Measurements from ENCODE around the gene C1orf21. TPM values are rescaled to one million over a fixed set of nuclear protein-coding genes. Genes with fewer than 3 reads are reported as not detected.

C1orf21 gene
- total and polyA plus RNA-seq, 12 donors = 23.2 to 177 (median 87.9) TPM

DNA sequence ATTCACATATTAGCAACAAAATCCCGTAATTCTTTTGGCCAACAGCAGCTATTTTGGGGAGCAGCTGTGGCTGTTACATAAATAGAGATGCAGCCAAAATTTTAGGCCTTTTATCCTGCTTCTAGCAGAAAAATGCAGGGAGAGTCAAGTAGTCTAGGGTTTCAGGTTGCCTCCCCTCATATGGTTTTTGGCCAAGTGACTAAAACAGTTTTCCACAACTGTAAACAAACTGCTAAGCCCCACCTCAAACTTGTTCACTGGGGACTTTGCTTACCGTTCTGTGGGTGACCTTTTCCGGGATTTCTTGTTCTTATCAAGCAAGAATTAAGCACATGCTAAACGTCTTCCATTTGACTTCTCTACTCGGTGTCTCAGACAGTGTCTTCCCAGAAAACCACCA lies 234.4 kb downstream of the C1orf21 start:
- DNase-seq = no peak
- 67 to 80% (median 76%) methylated on average over 5 of the region's 5 CpGs for WGBS, 4 donors
- H3K4me1 ChIP-seq (replicated peaks in 1 of 2) = peaks cover 17 to 56% of the 10 kb centered on the region in 2 donors
- H3K4me3 ChIP-seq = no peak overlapping the region
- H3K27me3 ChIP-seq = no peaks in the 10 kb centered on the region
- no peaks in the 10 kb centered on the region for H3K36me3 ChIP-seq (replicated peaks in 1 of 2)
- H3K27ac ChIP-seq = peak overlapping the region in 3 of 5 donors; percentile 76 to 83 (median 83)
- intact Hi-C loops (cut with DNase I) = no loop called here
- no peaks in the 10 kb centered on the region for H3K9me3 ChIP-seq (replicated peaks in 1 of 3)
- TF ChIP-seq CTCF (IDR thresholded peaks at IDR 0.05) = no peak
- TF ChIP-seq POLR2A (IDR thresholded peaks at IDR 0.05) = no peak

GRCh38 chr1:184622136-184622823 lies 235.5 kb downstream of the C1orf21 start:
- peak overlapping the region in 4 of 5 donors; percentile 63 to 83 (median 80) for H3K27ac ChIP-seq
- intact Hi-C loops (cut with DNase I) = no loop called here
- no peaks in the 10 kb centered on the region for H3K27me3 ChIP-seq
- H3K4me3 ChIP-seq = no peak overlapping the region
- no peaks in the 10 kb centered on the region for H3K36me3 ChIP-seq (replicated peaks in 1 of 2)
- H3K9me3 ChIP-seq (replicated peaks in 1 of 3) = no peaks in the 10 kb centered on the region
- peak; percentile 72 to 93 (median 85) for DNase-seq
- 25 to 32% (median 29%) methylated on average over 8 to 9 of the region's 9 CpGs for WGBS, 4 donors
- TF ChIP-seq CTCF (IDR thresholded peaks at IDR 0.05) (no peak), POLR2A (IDR thresholded peaks at IDR 0.05) (peak in 1 of 2 donors; percentile 44)
- peaks cover 28 to 66% of the 10 kb centered on the region in 2 donors for H3K4me1 ChIP-seq (replicated peaks in 1 of 2)

DNA sequence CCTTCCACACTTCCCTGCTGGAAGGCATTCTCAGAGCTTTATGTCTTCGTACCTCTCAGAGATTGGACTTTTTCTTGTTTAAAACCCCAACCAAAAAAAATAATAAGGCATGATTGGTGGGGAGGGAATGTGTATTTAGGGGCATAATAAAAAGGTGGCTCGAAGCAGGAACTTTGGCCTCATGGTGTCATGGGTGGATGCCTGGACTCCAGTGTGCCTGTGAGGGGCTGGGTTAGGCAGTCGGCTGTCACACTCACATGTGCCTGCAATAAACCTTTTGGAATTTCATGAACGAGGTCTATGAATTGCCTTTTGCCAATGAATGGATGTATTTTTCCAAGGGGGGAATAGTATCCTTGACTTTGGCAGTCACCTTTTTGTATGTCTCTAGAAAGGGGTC lies 236.6 kb downstream of the C1orf21 start:
- H3K9me3 ChIP-seq (replicated peaks in 1 of 3) = no peaks in the 10 kb centered on the region
- peak overlapping the region in 3 of 5 donors; percentile 76 to 83 (median 83) for H3K27ac ChIP-seq
- no peak for TF ChIP-seq POLR2A (IDR thresholded peaks at IDR 0.05)
- no peak for TF ChIP-seq CTCF (IDR thresholded peaks at IDR 0.05)
- DNase-seq = no peak
- intact Hi-C loops (cut with DNase I) = no loop called here
- no peak overlapping the region for H3K4me3 ChIP-seq
- H3K36me3 ChIP-seq (replicated peaks in 1 of 2) = no peaks in the 10 kb centered on the region
- no peaks in the 10 kb centered on the region for H3K27me3 ChIP-seq
- WGBS, 4 donors = 87 to 94% (median 92%) methylated on average over 4 of the region's 4 CpGs
- H3K4me1 ChIP-seq (replicated peaks in 1 of 2) = peaks cover 29 to 70% of the 10 kb centered on the region in 2 donors

GRCh38 chr1:184624051-184624450 lies 237.2 kb downstream of the C1orf21 start:
- no peaks in the 10 kb centered on the region for H3K9me3 ChIP-seq (replicated peaks in 1 of 3)
- DNase-seq = no peak
- peak overlapping the region in 3 of 5 donors; percentile 63 to 84 (median 83) for H3K27ac ChIP-seq
- no peaks in the 10 kb centered on the region for H3K27me3 ChIP-seq
- H3K36me3 ChIP-seq (replicated peaks in 1 of 2) = no peaks in the 10 kb centered on the region
- TF ChIP-seq CTCF (IDR thresholded peaks at IDR 0.05) = no peak
- no peak for TF ChIP-seq POLR2A (IDR thresholded peaks at IDR 0.05)
- intact Hi-C loops (cut with DNase I) = no loop called here
- H3K4me3 ChIP-seq = no peak overlapping the region
- peaks cover 29 to 73% of the 10 kb centered on the region in 2 donors for H3K4me1 ChIP-seq (replicated peaks in 1 of 2)
- WGBS, 4 donors = 80 to 93% (median 82%) methylated on average over 2 of the region's 2 CpGs
